OCI-LY7 (cell line): ENCODE measurements around the gene OCSTAMP.

Experiments
- EZH2phosphoT487 ChIP-seq: fragments of 200-600 bp; sonication (generic); IDR thresholded peaks from 2 replicates; pipeline ENCODE4 v1.6.1; 2018; ENCODE audit warnings: low read depth, borderline replicate concordance, mild to moderate bottlenecking, mixed run types, antibody characterized with exemption, low read length, moderate library complexity, mixed read lengths
- TF ChIP-seq, protein P1 (sequence below): fragments of 200-600 bp; sonication (generic); conservative IDR thresholded peaks from 2 replicates; pipeline ENCODE4 v1.5.1; 2014; ENCODE audit warnings: mild to moderate bottlenecking, antibody characterized with exemption, low read length, moderate library complexity, mixed read lengths

DNA sequence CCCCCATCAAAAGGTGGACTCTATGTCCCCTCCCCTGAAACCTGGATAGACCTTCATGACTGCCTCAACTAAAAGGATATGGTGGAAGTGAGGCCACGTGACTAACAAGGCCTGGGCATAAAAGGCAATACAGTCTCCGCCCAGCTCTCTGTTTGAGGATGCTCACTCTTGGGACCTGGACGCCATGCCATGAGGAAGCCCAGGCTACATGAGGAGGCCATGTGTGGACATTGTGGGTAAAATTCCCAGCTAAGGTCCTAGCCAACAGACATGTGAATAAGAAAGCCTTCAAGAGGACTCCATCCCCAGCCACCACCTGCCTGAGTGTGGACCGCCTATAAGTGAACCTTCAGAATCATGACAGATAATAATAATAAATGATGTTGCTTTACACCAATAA is 29.9 kb downstream of the OCSTAMP start:
- TF ChIP-seq, protein P1, sequence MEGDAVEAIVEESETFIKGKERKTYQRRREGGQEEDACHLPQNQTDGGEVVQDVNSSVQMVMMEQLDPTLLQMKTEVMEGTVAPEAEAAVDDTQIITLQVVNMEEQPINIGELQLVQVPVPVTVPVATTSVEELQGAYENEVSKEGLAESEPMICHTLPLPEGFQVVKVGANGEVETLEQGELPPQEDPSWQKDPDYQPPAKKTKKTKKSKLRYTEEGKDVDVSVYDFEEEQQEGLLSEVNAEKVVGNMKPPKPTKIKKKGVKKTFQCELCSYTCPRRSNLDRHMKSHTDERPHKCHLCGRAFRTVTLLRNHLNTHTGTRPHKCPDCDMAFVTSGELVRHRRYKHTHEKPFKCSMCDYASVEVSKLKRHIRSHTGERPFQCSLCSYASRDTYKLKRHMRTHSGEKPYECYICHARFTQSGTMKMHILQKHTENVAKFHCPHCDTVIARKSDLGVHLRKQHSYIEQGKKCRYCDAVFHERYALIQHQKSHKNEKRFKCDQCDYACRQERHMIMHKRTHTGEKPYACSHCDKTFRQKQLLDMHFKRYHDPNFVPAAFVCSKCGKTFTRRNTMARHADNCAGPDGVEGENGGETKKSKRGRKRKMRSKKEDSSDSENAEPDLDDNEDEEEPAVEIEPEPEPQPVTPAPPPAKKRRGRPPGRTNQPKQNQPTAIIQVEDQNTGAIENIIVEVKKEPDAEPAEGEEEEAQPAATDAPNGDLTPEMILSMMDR, result no peak
- no peak for TF ChIP-seq EZH2phosphoT487
